Measurements from ENCODE around the gene CMIP. TPM values are rescaled to one million over a fixed set of nuclear protein-coding genes. Genes with fewer than 3 reads are reported as not detected.

The CMIP gene
- total and polyA plus RNA-seq, 7 donors: 1.4 to 8.9 (median 4.1) TPM

DNA sequence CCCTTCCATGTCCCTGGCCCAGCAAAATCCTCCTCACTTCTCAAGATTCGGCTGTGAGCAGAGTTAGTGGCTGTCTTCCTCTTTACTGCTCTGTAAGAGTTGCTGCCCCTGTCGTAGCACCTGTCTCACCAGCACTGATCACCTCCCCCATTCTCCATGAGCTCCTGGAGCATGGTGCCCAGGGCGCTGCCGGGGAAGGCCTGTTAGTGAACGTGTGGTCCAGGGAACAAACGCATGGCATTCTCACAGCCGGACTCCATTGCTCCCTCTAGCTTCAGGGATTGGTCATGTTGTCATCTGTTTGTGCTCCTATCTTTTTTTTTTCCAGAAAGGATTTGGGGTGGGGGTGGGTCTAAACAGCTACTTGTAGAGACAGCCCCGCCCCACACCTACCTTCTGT is 141.2 kb downstream of the CMIP start:
- Histone ChIP-seq H3K4me3 (no peak overlapping the region), H3K36me3 (ENCODE audit: insufficient read depth in 1 of 2, low read depth in 1 of 2) (no peaks in the 10 kb centered on the region), H3K27ac (no peak overlapping the region), H3K4me1 (no peaks in the 10 kb centered on the region), H3K27me3 (ENCODE audit: insufficient read depth in 3 of 3, low read length in 2 of 3) (no peaks in the 10 kb centered on the region), H3K9me3 (no peaks in the 10 kb centered on the region)
- intact Hi-C loops (cut with DNase I): no loop called here
- TF ChIP-seq, protein P1, sequence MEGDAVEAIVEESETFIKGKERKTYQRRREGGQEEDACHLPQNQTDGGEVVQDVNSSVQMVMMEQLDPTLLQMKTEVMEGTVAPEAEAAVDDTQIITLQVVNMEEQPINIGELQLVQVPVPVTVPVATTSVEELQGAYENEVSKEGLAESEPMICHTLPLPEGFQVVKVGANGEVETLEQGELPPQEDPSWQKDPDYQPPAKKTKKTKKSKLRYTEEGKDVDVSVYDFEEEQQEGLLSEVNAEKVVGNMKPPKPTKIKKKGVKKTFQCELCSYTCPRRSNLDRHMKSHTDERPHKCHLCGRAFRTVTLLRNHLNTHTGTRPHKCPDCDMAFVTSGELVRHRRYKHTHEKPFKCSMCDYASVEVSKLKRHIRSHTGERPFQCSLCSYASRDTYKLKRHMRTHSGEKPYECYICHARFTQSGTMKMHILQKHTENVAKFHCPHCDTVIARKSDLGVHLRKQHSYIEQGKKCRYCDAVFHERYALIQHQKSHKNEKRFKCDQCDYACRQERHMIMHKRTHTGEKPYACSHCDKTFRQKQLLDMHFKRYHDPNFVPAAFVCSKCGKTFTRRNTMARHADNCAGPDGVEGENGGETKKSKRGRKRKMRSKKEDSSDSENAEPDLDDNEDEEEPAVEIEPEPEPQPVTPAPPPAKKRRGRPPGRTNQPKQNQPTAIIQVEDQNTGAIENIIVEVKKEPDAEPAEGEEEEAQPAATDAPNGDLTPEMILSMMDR (IDR thresholded peaks at IDR 0.05): no peak
- no peak for ATAC-seq
- DNase-seq: no peak
- 88 to 95% (median 94%) methylated on average over 8 of the region's 8 CpGs for WGBS, 3 donors

DNA sequence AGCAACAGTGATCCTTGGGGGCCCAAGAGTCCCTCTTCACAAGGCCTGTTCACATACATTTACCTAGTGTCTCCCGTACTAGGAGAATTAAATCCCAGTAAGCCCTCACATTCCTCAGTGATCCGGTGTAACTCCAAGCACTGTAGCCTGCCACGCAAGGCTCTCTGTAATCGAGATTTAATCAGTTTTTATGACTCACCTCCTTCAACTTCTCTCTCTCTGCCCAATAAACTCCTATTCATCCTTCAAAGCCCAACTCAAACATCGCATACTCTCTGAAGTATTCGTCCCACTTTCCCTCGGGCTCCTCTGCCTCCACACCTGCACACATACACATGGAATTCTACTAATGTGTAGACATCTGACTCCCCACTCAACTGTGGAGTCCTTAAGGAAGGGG is 141.8 kb downstream of the CMIP start:
- DNase-seq: no peak
- intact Hi-C loops (cut with DNase I): no loop called here
- H3K27me3 ChIP-seq (ENCODE audit: insufficient read depth in 3 of 3, low read length in 2 of 3): no peaks in the 10 kb centered on the region
- TF ChIP-seq, protein P1 (IDR thresholded peaks at IDR 0.05): no peak
- H3K9me3 ChIP-seq: no peaks in the 10 kb centered on the region
- no peaks in the 10 kb centered on the region for H3K36me3 ChIP-seq (ENCODE audit: insufficient read depth in 1 of 2, low read depth in 1 of 2)
- ATAC-seq: no peak
- no peak overlapping the region for H3K4me3 ChIP-seq
- H3K27ac ChIP-seq: no peak overlapping the region
- WGBS, 3 donors: 94 to 96% (median 95%) methylated on average over 7 of the region's 7 CpGs
- no peaks in the 10 kb centered on the region for H3K4me1 ChIP-seq

DNA sequence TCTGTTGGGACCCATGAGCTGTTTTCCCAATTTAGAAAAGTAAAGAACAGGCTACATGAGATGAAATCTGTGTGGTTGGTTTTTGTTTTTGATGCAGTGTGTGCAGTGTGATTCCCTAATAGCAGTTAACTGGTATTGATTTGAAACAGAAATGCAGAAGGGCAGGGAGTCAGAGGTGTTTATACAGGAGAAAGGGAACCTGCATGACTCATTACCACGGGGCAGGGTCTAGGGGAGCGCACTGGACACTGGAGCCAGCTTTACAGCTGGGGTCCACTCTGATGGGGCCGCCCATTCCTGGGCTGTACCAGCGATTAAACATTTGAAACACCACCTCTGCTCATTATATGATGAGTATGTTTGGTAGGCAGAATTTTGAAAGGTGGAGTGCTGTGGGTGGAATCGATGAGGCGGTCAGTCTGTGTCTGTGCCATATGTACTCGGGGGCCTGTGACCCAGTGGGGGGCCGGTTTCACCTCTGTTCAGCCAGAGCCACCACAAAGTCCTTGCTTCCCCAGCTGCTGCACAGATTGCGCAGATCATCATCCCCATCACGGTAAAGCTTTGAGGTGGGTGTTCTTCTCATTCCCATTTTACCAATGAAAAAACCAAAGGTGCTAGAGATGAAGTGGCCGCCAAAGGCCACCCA is 142.5 kb downstream of the CMIP start:
- H3K27ac ChIP-seq: no peak overlapping the region
- no peaks in the 10 kb centered on the region for H3K36me3 ChIP-seq (ENCODE audit: insufficient read depth in 1 of 2, low read depth in 1 of 2)
- H3K4me3 ChIP-seq: no peak overlapping the region
- no peak for ATAC-seq
- DNase-seq: no peak
- TF ChIP-seq, protein P1 (IDR thresholded peaks at IDR 0.05): no peak
- 94 to 96% (median 94%) methylated on average over 11 of the region's 11 CpGs for WGBS, 3 donors
- intact Hi-C loops (cut with DNase I): no loop called here
- H3K27me3 ChIP-seq (ENCODE audit: insufficient read depth in 3 of 3, low read length in 2 of 3): no peaks in the 10 kb centered on the region
- H3K4me1 ChIP-seq: no peaks in the 10 kb centered on the region
- H3K9me3 ChIP-seq: no peaks in the 10 kb centered on the region

GRCh38 chr16:81587626-81588160 is 143.1 kb downstream of the CMIP start:
- WGBS, 3 donors: 85 to 92% (median 87%) methylated on average over 12 of the region's 12 CpGs

More at GRCh38 chr16:81587626-81588160, 143.1 kb downstream of the CMIP start:
- Histone ChIP-seq H3K4me1 (no peaks in the 10 kb centered on the region), H3K27ac (no peak overlapping the region), H3K27me3 (ENCODE audit: insufficient read depth in 3 of 3, low read length in 2 of 3) (no peaks in the 10 kb centered on the region), H3K4me3 (no peak overlapping the region), H3K9me3 (no peaks in the 10 kb centered on the region), H3K36me3 (ENCODE audit: insufficient read depth in 1 of 2, low read depth in 1 of 2) (no peaks in the 10 kb centered on the region)
- TF ChIP-seq, protein P1 (IDR thresholded peaks at IDR 0.05): no peak
- no peak for DNase-seq
- no peak for ATAC-seq
- intact Hi-C loops (cut with DNase I): no loop called here
